GM10266 (cell line): ENCODE measurements around the gene PRG3.

Experiments used
- DNase-seq: peaks from one replicate; pipeline ENCODE4 v3.0.0; 2012; ENCODE audit errors: extremely low spot score
- TF ChIP-seq, protein P1 (sequence below): IDR thresholded peaks from 2 replicates; pipeline ENCODE4 v1.5.1; 2012; ENCODE audit warnings: mild to moderate bottlenecking, low read depth; ENCODE audit not compliant: control insufficient read depth, insufficient read depth; ENCODE audit errors: missing control alignments

The PRG3 gene

DNA sequence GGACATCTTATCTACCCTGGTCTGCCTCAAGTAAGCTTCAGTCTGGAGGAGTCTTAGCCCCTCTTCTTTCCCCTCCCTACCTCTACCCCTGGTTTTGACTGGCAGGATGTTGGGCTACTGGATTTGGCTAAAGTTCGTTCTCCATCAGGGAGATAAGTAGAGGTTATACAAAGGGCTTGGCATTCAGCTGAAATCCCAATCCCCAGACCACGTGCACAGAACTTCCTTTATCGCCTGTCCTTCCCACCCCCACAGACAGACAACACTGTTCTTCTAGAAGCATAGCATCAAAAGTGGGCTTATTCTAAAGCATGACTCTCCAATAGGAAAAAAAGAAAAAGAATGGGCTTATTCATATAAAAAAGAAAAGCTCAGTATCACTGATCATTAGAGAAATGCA, 7.8 kb downstream of the PRG3 start:
- TF ChIP-seq, protein P1, sequence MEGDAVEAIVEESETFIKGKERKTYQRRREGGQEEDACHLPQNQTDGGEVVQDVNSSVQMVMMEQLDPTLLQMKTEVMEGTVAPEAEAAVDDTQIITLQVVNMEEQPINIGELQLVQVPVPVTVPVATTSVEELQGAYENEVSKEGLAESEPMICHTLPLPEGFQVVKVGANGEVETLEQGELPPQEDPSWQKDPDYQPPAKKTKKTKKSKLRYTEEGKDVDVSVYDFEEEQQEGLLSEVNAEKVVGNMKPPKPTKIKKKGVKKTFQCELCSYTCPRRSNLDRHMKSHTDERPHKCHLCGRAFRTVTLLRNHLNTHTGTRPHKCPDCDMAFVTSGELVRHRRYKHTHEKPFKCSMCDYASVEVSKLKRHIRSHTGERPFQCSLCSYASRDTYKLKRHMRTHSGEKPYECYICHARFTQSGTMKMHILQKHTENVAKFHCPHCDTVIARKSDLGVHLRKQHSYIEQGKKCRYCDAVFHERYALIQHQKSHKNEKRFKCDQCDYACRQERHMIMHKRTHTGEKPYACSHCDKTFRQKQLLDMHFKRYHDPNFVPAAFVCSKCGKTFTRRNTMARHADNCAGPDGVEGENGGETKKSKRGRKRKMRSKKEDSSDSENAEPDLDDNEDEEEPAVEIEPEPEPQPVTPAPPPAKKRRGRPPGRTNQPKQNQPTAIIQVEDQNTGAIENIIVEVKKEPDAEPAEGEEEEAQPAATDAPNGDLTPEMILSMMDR, result no peak
- DNase-seq, result no peak

DNA sequence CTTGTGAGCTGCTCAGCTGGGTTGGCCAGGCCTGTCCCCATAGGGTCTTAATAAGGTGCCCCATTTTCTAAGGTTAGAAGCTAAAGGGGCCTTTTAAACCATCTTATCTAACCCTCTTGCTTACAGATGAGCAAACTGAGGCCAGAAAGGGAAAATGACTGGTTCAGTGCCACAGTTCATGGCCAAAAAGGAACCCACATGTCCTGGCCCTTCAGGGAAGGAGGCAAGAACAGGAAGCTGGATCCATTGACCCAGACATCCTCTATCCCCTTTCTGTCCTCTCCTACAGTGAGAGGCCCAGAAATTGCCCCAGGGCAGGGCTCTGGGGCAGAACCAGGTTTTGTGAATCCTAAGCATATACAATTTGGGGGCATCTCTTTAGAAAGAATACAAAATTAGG, 10.0 kb downstream of the PRG3 start:
- TF ChIP-seq, protein P1, result no peak
- no peak for DNase-seq

DNA sequence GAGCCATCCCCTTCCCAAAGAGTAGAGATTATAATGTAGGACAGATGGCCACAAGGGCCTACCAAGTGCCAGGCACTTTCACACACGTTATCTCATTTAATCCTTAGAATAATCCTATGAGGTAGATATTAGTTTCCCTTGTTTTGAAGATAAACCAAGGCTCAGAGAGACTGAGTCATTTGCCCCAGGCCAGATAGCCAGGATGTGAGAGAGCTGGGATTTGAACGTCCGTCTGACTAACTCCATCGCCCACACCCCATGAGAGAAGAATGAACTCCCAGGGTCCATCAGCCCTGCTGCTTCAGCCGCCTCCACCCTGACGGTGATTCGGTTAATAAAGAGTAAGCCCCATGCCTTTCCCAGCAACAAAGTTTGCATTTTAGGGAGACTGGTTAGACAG, 10.7 kb downstream of the PRG3 start:
- TF ChIP-seq, protein P1, result no peak
- no peak for DNase-seq

DNA sequence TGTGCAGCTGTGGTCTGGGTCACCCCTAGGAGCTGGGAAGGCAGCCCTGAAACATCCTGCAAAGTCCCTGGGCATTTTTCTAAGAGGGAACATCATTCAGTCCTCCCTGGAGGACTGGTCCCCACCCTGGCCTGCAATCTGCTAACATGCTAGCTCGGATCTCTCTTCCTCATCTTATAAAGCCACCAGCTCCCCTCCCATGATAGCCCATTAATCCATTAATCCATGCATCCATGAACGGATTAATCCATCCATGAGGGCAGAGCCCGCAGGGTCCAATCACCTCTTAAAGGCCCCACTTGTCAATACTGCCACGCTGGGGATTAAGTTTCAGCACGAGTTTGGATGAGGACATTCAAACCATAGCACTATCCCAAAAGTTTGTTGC, 12.1 kb downstream of the PRG3 start:
- DNase-seq, result no peak
- TF ChIP-seq, protein P1, result no peak

DNA sequence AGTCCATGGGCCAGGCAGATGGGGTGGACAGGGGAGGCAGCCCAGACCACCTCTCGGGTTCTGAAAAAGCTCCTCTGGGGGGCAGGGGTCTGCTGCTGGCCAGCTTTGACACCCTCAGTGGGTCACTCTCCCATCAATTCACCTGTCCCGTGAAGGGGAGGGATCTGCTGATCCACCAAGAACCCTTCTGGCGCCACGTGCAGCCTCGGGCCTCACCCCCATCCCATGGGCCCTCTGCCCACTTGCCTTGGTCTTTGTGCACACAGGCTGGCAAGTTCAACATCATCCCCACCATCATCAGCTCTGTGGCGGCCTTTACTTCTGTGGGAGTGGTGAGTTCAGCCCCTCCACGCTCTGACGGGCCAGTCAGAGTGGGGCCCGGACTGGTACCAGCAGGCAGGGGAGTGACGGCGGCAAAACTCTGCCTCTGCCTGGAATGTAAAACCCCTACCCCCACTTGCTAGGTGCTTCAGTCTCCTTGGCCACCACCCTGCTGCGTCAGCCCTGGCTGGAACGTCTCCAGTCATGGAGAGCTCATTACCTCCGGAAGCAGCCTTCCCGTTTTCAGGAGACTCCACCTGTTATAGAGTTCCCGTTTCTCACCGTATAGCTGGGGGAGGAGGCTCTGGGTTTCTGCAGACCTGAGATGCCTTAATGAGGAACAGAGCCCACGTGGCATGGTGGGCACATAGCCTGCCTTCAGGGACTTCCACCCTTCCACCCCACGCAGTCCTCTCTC, 12.7 kb downstream of the PRG3 start:
- TF ChIP-seq, protein P1, result no peak
- DNase-seq, result no peak

DNA sequence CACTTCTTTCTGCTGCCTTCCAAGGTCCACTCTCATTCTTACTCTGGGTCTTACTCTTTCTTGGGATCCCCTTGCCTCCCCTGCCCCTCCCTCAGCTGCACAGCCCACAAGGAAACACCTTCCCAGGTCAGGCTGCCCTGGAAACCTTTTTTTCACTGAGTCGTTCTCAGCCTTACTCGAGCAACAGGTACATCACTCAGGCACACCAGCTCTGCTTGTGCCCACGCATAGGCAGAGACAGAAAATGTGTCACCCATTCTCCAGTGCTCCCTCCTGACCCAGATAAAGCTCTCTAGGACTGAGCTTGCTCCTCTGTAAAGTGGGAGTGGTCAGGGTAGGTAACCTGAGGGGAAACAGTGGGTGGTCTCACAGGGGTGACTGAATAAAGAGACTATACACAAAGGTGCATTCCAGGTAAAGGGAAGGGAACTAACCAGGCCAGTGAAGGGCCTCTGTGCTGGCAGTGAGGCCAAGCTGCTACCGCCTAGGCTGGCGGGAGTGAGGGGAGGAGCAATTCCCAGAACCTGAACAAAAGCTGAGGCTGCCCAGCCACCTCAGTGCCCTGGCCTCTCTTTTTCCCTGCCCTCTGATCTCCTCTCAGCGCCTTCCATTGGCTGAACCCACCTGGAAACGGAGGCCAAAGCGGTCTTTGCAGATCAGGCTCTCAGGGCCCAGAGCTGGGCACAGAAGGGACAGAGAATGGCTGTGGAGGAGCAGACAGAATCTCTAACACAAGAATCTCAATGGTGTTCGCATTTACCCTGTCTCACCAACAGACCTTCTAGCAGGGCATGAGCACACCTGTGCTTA, 15.9 kb downstream of the PRG3 start:
- DNase-seq, result no peak
- TF ChIP-seq, protein P1, result no peak

DNA sequence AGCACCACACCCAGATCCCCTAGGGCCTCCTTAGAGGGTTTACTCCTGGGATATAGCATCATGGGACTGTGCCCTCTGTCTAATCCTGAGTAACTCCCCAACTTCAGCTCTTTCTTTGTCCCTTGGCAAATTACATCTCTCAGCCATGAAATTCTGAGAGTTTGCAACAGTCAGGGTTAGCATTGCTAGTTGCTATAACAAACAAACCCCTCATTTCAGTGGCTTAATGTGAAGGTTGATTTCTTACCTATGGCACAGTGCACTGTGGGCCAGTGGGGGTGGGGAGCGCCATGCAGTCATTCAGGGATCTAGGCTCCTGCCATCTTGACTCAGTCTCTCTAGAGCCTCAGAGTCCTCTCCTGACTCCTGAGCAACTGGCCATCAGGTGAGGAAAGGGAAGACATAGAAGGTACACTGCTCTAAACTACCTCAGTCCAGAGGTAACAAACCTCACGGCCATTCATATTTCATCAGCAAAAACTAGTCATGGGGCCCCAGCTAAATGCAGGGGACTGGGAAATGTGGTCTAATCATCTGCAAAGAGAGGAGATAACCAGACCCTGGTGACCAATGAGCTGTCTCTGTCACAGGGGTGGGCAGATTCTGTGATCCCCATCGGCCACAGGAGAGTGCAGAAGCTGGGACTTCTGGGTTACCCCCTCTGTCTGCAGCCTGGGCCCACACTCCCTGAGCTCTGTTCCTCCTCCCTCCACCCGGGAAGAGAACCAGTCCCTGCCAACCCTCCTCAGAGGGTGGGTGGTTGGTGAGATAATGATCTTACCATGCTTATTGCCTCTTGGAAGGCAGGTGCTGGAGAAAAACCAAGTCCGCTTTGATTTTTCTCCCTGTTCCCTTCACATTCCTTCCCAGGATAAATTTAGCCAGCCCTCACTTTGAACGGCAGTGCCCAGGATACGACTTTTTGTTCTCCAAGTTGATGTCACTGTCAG, 17.5 kb downstream of the PRG3 start:
- TF ChIP-seq, protein P1, result no peak
- no peak for DNase-seq
